GM21528 (cell line): ENCODE measurements around the gene SLC18A3.

Experiments used
- ATAC-seq: cut with Tn5 transposase; IDR thresholded peaks from one replicate; pipeline ENCODE4 v1.9.1; 2021; ENCODE audit warnings: mild to moderate bottlenecking, moderate library complexity; ENCODE audit not compliant: unreplicated experiment, low FRiP score

SLC18A3 gene

DNA sequence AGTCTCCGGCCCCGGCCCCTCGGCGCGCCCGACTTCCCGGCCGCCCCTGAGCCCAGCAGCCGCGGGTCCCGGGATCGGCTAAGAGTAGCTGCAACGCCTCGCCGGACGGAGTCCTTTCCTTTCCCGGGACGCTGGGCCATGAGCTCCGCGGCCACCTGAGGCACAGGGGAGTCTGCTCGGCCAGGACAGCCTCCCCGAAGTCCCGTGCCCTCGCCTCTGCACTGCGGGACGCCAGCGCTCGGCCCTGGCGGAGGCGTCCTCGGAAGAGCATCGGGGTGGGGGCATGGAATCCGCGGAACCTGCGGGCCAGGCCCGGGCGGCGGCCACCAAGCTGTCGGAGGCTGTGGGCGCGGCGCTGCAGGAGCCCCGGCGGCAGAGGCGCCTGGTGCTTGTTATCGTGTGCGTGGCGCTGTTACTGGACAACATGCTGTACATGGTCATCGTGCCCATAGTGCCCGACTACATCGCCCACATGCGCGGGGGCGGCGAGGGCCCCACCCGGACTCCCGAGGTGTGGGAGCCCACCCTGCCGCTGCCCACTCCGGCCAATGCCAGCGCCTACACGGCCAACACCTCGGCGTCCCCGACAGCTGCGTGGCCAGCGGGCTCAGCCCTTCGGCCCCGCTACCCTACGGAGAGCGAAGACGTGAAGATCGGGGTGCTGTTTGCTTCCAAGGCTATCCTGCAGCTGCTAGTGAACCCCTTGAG is 502 bp downstream of the SLC18A3 start:
- no peak for ATAC-seq

DNA sequence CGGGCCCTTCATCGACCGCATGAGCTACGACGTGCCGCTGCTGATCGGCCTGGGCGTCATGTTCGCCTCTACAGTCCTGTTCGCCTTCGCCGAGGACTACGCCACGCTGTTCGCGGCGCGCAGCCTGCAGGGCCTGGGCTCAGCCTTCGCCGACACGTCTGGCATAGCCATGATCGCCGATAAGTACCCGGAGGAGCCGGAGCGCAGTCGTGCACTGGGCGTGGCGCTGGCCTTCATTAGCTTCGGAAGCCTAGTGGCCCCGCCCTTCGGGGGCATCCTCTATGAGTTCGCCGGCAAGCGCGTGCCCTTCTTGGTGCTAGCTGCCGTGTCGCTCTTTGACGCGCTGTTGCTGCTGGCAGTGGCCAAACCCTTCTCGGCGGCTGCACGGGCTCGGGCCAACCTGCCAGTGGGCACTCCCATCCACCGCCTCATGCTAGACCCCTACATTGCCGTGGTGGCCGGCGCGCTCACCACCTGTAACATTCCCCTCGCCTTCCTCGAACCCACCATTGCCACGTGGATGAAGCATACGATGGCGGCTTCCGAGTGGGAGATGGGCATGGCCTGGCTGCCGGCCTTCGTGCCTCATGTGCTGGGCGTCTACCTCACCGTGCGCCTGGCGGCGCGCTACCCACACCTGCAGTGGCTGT is 1.2 kb downstream of the SLC18A3 start:
- no peak for ATAC-seq

DNA sequence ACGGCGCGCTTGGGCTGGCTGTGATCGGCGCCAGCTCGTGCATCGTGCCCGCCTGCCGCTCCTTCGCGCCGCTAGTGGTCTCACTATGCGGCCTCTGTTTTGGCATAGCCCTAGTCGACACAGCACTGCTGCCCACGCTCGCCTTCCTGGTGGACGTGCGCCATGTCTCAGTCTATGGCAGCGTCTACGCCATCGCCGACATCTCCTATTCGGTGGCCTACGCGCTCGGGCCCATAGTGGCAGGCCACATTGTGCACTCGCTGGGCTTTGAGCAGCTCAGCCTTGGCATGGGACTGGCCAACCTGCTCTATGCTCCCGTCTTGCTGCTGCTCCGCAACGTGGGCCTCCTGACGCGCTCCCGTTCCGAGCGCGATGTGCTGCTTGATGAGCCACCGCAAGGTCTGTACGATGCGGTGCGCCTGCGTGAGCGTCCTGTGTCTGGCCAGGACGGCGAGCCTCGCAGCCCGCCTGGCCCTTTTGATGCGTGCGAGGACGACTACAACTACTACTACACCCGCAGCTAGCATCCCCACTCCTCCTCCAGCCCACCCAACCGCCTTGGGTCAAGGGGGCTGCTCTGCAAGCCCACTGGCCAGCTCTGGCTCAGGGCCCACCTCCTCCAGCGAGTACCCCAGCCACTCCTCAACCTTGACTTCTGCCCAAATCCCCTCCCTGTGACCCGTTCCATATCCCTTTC is 1.9 kb downstream of the SLC18A3 start:
- ATAC-seq, result no peak

DNA sequence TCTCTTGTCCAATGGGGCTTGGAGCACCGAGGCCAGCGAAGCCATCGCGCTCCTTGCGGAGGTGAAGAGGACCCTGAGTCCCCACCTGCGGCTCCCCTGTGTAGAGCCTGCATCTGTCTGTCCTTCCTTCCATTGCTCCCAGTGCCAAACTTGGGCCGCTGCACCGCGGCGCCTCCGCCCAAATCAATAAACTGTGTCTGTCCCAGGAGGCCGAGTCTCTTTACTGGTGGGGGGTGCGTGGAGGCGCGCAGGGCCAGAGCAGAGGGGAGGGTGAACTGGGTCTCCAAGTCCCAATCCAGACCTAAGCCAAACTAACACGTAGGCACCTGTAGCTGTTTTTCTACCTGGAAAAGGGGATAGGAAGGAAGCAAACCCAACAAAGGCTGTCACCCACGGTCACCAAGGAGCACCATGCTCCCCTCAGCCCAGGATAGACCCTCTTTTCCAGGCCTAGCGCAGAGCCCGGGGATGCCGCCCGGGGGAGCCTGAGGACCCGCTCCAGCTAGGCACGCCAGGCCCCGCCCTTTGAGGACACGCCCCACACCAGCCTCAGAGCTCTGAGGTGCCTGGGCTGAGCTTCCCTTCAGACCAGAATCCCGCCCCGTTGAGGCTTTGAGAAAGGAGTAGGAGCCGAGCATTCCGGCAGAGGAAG is 2.5 kb downstream of the SLC18A3 start:
- no peak for ATAC-seq

DNA sequence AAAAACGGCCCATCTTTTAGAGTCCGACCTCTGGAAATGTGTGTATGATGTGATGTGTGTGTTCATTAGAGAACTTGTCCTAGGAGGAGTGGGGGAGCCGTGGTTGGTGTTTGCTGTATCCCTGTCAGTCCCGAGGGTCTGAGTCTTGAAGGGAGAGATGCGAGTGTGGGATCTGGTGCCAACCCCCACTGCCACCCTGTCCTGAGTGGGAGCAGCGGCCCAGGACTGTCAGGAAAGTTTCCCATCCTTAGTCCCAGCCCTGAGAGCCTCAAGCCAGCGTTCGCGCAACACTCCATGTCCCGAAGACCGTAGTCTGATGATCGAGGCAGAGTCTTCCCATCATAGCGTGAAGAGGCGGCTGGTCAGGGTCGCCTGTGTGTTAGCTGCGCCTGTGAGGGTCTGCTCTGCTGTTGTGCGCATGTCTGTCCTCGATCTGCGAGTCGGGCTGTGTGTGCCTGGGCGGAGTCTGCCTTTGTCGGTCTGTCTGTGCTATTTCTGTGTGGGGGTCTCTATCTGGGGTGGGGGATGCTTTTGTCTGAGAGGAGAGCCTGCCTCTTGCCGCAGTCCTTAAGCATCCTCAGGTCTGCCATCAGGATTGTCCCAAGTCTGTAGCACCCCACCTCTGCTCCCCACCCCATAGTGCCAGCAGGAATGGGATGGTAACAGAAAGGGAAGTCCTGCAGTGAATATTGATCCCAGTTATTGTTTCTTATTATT is 3.2 kb downstream of the SLC18A3 start:
- ATAC-seq, result no peak

DNA sequence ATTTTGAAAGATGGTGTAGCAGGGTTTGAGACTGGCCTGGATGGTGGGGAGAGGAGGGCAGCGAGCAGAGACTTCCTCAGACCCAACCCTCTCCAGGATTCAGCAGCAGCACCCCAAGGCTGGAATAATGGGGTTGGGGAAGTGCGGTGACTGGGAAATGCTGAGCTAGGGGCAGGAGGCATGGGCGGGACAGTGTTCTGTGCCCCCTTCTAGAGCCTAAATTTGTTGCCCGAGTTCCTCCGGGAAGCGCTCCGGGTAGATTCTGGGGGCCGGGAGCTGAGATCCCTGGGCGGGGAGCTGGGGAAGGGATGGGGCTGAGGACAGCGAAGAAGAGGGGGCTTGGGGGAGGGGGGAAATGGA is 3.8 kb downstream of the SLC18A3 start, which contains the start of gene CHAT:
TSS of gene CHAT (plus strand) at position 156 of the 360 bp plus-strand sequence. CDS start at position 309, 153 bp downstream.
- no peak for ATAC-seq

DNA sequence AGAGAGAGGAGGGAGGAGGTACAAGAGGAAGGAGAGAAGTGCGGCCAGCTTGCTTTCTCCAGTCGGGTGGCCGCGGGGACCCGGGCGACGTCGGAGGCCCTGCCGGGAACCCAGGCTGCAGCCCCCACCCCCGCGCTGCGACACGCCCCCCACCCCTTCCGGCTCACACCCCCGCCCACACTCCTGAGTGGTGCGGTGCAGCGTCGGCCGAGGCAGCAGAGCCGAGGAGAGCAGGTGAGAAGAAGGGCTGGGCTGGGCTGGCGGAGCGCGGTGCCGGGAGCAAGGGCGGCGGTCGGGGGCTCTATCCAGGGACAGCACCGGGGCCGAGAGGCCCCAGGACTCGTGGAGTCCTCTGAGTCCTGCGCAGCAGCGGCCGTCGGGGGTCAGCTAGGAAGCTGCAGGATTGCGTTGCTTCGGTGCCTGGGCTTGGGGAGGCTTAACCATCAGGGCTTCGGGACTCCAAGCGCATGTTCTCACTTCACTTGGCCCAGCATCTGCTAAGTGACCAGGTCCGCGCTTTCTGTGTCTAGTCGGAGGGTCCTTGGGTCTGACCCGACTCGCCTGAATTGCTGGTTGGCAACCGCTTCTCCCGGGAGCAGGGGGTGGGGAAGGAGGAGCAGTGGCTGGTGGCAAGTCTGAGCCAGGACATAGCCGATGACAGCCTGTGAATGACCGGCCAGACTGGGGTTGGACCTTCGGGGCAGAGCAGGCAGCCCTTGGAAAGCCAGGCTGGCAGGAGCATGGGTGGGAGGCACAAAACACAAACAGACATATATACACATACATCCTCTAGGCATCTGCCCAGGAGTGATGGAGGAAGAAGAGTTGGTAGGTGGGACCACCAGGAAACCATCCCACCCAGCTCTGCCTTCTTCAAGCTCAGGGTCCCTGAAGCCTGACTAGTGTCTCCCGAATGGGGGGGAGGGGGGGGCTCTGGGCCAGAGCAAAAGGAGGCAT is 4.4 kb downstream of the SLC18A3 start:
- ATAC-seq, result no peak

DNA sequence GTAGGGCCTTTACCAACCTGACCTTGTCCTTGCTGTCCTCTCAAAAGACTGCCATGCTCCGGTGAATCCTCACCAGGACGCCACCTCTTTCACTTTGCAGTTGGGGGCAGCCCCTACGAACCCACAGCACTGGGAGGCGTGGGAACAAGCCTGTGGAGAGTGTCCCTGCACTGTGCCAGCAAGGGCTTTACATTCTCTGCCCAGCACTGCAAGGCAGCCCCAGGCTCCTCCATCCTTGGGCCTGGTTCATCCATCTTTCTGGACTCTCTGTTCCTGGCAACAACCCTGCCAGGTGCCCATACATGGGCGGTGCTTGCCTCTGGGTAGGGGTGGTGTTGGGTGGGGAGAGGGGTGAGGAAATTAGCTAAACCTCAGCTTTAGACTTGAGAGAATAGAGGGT is 5.1 kb downstream of the SLC18A3 start:
- ATAC-seq, result no peak

DNA sequence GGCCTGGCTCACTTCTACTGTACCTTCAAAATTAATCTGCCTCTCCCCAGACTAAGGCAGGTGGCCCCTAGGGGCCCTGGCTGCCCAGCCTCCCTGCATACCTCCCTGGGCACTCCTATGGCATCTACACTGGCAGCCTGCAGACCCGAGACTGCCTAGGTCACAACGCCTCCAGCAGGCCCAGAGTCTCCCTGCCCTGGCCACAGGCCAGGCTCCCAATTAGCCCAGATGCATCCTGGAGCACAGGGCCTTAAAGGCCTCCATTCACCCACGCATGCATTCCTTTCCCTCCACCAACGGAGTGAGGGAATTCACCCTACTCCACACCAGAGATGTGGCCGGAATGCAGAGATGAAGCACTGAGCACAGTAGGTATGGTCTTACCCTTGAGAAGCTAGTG is 5.6 kb downstream of the SLC18A3 start:
- ATAC-seq, result no peak

DNA sequence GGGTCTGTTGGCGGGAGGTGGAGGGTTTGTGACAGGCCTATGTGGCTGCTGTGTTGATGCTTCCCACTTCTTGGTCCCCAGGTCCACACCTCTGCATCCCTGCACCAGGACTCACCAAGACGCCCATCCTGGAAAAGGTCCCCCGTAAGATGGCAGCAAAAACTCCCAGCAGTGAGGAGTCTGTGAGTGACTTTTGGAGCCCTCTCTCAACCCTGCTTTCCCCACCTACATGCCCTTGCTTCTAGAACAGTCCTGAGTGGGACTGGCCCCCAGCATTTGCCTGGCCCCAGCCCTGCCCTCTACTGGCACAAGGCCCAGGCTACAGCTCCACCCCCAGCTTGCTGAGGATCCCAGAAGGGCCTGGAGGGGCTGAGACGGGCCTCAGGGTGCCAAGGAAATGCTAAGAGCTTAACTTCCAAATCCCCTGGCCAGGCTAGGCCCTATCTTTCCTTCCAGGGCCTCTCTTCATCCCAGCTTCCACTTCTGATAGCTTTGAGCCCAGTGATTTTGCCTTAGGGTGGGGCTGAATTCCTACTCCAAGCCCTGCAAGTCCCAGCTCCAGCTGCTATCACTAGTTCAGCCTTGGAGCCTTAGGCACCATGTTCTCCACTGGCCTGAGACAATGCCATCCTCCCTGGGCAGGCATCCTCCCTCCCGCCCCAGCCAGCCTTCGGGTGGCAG is 6.5 kb downstream of the SLC18A3 start:
- ATAC-seq, result no peak

DNA sequence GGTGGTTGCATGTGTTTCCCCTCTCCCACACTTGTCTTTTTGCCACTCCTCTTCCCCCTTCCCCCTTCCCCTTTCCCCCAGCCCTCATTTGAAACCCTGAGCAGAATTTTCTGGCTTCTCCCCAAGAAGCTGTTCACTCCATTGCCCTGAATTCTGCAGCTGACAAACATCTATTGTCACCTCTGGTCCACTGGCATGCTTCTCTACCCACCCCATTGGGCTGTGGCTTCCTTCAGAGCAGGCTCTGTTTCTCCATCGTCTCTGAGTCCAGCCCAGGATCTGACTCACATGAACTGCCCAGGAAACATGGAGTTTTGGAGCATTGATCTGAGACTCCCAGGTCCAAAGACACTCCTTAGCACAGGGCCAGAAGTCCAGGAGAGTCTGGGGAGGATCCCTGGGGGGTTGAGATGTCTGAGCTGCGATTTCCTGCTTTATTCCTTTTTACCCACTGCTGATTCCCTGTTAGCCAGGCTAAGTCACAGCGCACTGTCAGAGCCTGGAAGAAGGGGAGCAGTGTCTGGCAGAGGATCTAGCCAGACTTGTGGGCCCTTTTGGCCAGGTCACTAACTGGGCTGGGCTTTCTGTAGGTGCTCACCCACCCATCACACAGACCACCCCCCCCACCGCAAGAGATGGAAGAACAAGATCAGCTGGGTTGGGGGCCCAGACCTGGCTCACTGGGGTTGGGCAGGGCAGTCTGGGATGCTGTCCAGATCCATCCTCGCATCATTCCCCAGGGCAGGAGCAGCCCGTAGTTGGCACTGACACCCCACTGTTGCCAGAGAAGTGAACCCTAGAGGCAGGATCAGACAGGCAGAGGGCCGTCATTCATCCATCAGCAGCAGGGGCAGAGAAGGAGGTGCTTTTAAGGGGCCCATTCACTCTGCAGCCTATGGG is 7.3 kb downstream of the SLC18A3 start:
- no peak for ATAC-seq

DNA sequence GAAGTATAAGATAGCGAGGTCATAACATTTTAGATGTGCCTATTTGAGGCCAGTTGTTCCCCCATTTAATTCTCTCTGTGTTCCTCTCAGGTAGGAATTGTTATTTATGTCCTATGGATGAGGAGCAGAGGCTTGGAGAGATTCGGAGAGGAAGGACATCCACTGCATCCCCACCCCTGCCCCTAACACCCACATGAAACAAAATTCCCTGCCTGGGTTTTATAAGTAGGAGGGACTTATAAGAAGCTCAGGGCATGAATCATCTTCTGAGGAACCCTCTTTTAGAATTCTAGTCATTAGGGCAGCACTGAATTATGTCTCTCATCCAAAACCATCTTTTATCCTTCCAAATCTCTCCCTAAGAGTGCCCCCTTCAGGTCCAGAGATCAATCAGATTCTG is 8.7 kb downstream of the SLC18A3 start:
- ATAC-seq, result no peak

DNA sequence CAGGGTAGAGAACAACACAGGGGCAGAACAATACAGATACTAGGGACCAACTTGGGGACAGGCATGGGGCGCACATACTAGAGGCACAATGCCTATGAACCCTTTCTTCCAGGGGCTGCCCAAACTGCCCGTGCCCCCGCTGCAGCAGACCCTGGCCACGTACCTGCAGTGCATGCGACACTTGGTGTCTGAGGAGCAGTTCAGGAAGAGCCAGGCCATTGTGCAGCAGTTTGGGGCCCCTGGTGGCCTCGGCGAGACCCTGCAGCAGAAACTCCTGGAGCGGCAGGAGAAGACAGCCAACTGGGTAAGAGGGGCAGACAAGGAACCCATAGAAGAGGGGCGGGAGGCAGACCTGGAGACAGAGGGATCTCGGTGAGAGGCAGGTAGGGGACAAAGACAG is 9.5 kb downstream of the SLC18A3 start:
- ATAC-seq, result no peak

DNA sequence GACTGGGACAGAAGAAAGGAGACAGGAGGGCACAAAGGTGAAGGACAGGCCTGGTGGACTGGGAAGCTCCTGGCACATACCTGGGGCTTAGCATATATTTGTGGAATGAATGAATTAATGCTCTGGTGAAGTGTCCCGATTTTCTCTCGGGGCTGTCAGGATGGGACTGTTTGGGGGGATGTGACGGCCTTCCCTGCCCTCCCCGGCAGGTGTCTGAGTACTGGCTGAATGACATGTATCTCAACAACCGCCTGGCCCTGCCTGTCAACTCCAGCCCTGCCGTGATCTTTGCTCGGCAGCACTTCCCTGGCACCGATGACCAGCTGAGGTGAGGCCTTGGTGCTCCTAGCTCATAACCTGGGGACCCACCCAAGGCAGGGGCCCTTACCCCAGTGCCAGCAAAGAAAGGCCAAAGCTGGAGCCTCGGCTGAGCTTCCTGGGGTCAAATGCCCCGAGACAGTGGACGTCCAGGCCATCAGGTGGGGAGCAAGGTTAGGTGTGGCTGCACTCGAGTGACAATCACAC is 10.2 kb downstream of the SLC18A3 start:
- ATAC-seq, result no peak

DNA sequence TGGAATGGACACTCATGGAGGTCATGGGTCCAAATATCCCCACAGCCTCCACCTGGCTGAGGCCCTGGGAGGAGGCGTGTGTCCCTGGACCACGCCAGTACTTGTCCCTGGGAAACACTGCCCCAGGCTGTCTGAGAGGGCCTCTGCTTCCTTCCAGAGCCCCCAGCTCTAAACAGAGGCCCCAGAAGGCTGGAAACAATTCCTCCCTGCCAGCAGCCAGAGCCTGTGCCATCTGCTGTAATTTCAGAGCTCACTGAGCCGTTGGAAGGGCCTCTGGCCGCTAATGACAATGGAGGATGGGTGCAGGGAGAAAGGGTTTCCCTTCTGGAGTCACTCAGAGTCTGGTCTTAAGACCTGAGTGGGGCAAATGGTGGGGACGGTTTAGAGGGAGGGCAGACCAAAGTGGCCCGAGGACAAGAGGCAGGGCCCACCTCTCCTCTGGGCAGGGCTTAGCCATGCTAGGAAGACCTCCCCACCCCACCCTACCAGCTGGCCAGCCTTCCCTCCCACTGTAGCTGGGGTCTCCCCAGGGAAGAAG is 10.8 kb downstream of the SLC18A3 start:
- ATAC-seq, result no peak

DNA sequence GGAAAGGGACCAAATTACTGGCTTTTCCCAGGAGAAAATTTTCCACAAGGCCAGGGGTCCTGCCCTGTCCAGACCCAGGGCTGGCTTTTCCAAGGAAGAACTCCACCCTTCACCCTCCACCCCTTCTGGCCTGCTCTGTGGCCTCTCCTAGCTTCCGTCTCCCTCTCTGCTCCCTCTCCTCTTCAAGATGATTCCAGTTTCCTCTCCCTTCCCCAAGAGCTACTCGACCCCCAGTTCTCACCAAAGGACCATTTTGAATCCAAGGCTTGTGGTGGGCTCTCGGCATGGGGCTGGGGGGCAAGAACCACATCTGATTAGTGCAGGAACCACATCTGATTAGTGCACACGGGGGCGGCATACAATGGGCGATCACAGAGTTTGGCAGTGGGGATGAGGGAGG is 11.5 kb downstream of the SLC18A3 start:
- ATAC-seq, result no peak
